Erythroblast (primary cell): ENCODE data around the gene PLCXD3.

ENCODE experiments used
- GATA1 ChIP-seq: IDR thresholded peaks from 2 replicates; pipeline ENCODE4 v1.6.1; 2011; ENCODE audit warnings: low read depth, mild to moderate bottlenecking, control low read depth, low read length, moderate library complexity
- POLR2A ChIP-seq: IDR thresholded peaks from 2 replicates; pipeline ENCODE4 v1.6.1; 2011; ENCODE audit warnings: mild to moderate bottlenecking, low read length

DNA sequence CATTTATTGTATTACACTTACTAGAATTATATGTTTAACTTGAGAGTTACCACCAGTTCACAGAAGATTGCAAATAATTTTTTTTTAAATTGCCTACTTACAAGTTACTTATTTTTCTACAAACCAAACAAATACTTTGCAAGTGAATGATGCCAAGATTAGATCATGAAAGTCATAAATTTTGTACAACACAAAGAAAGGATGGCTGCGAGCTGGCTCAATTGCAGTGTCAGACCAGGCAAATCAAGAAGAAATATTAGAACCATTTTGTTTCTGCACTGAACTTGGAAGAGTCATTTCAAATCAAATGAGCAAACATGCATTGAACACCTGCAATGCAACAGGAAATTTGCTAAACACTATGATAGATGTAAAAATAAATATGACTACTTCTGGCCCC, 97.3 kb downstream of the PLCXD3 start:
- TF ChIP-seq POLR2A (no peak), GATA1 (no peak)
